Transverse colon (tissue), 3 donors: ENCODE data around the gene ALOX5AP.

ENCODE experiments used
- CTCF ChIP-seq, 5 experiments: fragments of 200-600 bp in 3 of 5; fragments of 450-650 bp in 2 of 5; sonication (generic) in 3 of 5; IDR thresholded peaks; 1 replicate in 2 of 5; 2 replicates in 3 of 5; pipeline ENCODE4 v1.5.1; 2016 to 2017; ENCODE audit warnings: antibody characterized with exemption in 5 of 5, inconsistent platforms in 3 of 5, mild to moderate bottlenecking in 2 of 5, moderate library complexity in 1 of 5
- POLR2A ChIP-seq: fragments of 450-650 bp; IDR thresholded peaks from one replicate; pipeline ENCODE4 v1.6.1; 2016; ENCODE audit warnings: antibody characterized with exemption, mild to moderate bottlenecking, moderate library complexity

- no peak for TF ChIP-seq CTCF (IDR thresholded peaks at IDR 0.05)
- no peak for TF ChIP-seq POLR2A
These were observed 74.4 kb downstream of the ALOX5AP start for GRCh38 chr13:30809787-30810186.
